OCI-M2 (cell line): Measurements from ENCODE around the gene TMEM258.

Experiments
- DNase-seq: peaks from one replicate; lab custom pipeline; 2025; ENCODE audit not compliant: unreplicated experiment; lab: John Stamatoyannopoulos, UW

Gene TMEM258

DNA sequence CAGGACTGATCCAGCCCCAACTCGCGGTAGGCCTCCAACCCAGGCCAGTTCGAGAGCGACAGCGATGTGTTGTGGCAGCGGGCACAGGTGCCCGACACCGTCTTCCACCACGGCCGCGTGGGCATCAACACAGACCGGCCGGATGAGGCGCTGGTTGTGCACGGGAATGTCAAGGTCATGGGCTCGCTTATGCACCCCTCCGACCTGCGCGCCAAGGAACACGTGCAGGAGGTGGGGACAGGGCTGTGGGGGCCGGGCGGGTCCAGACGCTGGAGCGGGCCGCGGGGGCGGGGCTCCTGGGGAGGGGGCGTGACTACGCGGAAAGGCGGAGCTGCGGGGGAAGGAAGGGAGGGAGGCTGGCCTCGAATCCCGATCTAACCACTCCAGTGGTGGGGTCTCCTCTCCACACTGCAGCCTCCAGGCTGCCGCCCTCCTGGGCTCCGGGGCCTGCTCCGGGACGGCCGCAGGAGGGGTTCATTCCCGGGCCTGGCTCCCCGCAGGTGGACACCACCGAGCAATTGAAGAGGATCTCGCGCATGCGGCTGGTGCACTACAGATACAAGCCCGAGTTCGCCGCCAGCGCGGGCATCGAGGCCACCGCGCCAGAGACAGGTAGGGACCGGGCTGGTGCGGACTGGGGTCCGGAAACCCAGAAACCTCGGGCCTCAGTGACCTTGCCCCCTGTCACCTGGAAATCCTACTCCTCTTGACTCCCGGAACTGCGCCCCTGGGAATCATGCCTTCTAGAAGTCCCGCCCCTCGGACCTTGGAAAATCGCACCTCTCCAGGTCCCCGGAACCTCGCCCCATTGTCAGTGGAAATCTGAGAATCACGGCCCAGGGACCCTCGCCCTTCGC is 14.9 kb downstream of the TMEM258 start:
- DNase-seq, result no peak

DNA sequence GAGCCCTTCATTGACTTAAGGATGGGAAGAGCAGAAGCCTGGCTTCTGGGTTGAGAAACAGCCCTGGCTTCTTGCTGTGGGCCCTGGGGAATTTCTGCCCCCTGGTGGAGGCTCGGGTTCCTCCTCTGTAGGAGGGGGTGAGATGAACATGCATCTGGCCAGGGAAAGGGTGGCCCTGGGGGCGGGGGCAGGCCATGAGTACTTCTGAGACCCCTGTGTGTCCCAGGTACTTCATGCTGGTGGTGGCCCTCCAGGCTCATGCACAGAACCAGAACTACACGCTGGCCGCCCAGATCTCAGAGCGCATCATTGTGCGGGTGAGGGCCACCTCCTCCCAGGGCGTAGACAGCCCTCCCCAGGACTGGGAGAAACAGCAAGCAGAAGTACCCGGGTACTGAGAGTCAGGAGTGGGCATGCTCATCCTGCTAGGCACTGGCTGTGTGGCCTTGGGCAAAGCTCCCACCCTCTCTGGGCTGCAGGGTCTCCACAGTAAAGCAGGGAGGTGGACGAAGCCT is 15.8 kb downstream of the TMEM258 start:
- no peak for DNase-seq

DNA sequence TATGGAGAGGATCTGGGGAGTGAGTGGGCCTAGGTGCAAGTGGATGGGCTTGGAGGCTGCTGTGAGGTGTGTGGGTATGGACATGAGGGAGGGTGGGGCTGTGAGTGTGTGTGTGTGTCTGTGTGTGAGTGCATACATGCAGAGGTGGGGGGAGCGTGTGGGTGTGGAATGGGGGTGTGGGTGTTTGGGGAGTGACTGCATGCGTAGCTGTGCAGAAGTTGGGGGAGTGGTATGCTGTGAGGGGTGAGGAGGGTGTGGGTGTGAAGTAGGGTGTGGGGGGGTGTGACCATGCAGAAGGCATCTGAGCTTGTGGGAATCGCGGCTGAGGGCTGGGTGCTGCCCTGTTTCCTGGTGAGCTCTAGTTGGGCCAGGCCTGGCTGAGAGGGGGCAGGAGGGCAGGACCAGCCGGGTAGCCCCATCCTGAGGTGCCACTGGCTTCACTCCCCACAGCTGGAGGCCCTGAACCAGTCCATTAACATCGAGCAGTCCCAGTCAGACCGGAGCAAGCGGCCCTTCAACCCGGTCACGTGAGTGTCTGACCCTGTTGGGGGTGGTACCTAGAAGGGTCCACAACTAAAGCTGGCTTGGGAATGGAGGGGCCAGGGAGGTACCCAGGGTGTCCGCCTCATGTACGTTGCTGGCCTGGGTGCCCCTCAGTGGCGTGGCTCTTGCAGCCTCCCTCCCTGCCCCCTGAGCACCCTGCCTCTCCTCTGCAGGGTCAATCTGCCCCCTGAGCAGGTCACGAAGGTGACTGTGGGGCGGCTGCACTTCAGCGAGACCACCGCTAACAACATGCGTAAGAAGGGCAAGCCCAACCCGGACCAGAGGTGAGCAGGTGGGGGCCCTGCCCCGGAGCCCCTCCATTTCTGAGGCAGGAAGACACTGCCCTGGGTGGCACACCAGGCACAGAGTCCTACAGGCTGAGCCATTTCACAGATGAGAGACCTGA is 16.5 kb downstream of the TMEM258 start:
- no peak for DNase-seq

DNA sequence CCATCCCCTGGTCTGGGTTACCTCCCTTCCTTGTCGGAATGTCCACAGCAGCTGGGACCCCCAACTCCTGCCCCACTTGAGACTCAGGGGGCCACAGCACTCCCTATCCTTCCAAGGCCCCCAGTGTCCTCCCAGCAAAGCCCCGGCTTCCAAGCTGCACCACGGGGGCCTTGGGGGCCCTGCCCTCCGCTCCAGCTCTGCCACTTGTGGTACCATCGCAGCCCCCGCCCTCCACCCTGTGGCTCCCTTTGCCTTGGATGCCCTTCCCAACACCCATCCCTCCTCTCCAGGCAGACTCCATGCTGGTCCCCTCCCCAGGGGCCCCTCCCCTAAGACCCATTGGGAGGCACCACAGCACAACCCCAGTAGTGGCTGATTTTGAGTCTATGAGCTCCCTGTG is 17.3 kb downstream of the TMEM258 start:
- no peak for DNase-seq

DNA sequence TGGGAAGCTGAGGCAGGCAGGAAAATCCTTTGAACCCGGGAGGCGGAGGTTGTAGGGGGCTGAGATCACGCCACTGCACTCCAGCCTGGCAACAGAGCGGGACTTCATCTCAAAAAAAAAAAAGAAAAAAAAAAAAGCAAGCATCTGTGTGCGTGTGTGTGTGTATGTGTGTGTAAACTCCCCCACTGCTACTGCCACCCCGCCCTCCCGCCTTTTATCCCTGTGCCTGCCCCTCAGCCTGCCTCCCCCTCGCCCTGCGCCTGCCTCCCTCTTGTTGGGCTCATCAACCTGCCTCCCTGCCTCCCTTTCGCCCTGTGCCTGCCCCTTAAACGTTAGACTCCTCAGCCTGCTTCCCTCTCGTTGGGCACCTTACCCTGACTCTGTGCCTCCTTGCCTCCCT is 18.0 kb downstream of the TMEM258 start:
- DNase-seq, result no peak

DNA sequence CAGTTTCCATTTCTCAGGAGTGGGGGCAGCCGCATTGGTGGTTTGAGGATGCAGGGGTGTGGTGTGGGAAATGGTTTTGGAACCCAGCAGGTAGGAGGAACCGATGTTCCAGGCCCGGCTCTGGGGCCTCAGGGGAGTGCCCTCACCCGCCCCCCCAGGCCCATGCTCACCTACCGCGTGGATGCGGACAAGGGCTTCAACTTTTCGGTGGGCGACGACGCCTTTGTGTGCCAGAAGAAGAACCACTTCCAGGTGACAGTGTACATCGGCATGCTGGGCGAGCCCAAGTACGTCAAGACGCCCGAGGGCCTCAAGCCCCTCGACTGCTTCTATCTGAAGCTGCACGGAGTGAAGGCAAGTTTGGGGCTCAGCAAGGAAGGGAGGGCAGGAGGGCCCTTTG is 18.6 kb downstream of the TMEM258 start:
- DNase-seq, result no peak

DNA sequence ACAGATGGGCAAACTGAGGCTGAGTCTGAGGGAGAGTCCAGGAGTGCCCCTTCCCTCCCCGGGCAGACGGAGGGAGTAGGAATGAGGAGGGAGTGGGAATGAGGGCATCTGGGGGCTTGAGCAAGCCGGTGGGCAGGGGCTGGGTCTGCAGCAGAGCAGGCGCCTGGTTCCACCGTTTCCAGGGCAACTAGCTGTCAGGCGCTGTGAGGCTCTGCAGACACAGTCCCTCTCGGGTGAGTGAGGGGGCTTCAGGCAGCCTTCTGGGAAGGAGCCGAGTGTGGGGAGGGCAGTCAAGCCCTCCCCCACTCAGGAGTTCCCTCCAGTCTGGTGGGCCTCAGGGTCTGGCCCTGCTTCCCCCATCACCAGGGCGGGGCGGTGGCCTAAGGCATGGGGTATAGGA is 19.0 kb downstream of the TMEM258 start:
- no peak for DNase-seq

DNA sequence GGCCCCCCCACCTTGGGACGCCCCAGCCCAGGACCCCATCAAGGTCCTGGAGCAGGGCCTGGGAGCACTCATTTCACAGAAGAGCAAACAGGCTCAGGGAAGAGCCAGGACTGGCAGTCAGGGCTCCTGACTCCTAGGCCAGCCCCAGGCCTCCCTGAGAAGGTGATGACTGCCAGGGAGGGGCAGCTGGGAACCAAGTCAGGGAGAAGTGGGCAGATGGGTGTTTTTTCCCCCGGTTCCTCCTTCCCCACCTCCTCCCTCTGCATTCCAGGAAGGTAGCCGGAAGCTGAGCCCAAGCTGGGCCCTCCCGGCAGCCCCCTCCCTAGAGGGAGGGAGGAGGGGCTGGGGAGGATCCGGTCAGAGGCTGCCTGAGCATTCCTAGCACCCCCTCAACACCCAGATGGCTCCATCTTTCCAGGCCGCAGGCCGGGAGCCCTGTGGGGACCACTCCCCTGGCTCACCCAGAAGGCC is 20.4 kb downstream of the TMEM258 start:
- DNase-seq, result no peak

DNA sequence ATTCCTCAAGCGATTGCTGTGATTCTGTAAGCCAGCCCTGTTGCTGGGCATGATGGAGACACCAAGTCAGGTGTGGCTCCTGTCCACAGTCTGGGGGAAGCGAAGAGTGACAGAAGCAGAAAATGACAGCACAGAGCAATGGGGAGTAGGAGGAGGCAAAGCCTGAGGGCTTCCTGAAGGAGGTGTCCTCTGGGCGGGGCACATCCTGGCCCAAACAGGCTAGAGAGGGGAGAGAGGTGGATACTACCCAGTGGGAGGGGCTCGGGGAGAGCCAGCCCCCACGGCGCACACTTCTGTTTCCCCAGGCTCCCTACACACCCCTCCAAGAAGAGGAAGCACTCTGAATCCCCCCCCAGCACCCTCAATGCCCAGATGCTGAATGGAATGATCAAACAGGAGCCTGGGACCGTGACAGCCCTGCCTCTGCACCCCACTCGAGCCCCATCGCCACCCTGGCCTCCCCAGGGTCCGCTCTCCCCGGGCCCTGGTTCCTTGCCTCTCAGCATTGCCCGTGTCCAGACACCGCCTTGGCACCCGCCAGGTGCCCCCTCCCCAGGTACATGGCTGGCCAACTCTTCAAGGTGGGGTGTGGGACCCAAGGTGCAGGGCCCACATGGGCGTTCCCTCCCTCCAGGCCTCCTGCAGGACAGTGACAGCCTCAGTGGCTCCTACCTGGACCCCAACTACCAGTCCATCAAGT is 21.1 kb downstream of the TMEM258 start:
- DNase-seq, result no peak

DNA sequence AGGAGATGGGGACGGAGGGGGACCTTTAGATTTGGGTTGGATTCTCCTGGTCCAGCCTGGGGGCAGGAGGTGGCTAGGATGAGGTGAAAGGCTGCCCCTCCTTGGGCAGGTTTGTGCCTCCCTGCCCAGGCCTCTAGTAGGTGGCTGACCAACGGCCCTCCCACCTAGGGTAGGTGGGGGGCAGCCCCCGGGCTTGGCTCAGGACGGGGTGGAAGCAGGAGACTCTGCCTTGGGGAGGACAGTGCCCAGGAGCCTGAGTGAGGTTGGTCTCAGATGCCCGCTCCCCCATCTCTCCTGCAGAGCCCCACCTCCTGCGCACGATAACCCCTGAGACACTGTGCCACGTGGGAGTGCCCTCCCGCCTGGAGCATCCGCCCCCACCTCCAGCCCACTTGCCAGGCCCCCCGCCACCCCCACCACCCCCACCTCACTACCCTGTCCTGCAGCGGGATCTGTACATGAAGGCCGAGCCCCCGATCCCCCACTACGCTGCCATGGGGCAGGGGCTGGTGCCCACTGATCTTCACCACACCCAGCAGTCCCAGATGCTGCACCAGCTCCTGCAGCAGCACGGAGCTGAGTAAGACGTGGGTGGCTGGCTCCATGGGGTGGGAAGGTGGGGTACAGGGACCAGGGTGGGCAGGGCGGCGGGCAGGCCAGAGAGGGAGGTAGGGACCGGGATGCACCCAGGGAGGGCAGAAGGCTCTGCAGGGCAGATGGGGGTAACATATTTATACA is 22.3 kb downstream of the TMEM258 start:
- no peak for DNase-seq

DNA sequence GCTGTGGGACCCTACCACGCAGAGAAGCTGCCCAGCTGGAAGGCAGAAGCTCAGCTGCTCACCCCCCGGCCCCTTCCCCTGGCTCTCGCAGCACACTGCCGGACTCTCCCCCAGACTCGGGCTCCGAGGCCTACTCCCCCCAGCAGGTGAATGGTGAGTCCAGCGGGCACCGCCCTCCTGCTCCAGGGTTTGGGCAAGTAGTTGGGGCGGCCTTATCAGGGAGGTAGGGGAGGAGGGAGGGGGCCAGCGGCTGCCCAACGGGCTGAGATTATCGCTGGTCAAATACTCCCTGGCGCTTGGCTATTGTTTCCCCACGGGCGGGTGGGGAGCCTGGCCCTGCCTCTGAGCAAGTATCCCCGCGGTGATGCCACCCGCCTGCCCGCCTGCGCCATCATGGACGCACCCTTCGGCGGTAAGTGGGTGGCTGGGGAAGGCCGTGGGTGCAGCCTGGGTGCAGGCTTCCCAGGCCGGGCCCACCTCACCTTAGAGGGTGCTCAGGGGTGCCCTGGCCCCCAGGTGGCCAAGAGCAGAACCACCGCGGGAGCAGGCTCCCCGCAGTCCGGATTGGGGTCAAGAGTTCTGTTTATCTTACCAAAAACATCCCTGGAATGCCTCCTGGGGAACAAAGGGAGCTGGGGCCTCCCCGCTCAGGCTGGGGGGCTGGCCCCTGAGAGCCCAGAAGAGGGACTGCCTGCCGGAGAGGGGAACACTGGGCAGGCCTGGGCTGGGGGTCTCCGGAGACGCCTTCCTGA is 23.1 kb downstream of the TMEM258 start:
- DNase-seq, result no peak

DNA sequence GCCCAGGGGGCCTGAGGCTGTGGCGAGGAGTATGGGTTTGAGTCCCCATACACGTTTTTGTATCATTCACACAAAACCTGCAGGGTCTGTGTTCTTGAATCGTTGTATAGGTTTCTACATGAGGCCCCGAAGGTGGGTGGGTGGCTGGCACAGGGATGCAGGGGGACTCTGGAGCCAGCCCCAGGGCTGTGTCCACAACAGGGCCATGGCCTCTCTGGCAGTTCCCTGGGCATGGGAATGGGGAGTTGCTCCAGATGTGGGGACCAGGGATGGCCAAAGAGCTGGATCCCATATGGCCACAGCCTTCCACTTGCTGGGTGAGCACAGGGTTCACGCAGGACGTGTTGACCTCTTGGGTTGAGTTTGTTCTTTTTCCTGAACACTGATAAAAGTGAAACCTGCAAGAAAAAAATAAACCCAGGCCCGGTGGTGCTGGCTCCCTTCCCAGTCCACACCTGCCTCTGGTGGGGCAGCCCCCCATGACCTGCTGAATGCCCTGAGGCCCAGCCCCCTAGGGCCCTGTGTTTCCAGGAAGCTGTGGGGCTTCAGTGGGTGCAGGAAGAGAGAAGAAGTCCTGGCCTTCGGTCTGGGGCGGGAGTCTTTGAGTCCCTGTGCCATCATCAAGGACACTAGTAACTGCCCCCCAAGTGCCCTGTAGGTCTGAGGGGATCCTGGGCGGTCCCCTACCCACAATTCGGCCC is 23.9 kb downstream of the TMEM258 start:
- DNase-seq, result no peak

DNA sequence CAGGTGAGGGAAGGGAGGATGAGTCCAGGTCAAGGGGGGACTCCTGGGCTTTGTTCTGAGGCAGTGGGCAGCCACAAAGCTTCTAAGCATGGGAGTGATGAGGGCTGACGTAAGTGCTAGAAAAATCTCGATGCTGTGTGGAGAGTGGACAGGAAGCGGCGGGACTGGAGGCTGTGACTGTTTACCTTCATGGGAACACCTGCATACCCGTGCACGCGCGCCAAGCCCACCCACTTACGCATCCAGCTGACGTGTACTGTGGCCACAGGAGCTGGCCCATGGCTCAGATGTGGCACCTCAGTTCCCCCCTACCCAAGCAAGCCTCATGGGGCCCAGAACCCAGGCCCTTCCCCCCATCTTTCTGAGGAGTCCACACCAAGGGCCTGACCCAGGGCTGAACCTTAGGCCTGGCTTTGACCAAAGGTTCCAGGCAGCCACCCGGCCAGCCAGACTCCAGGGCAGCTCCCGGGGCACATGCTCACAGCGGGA is 26.0 kb downstream of the TMEM258 start:
- DNase-seq, result no peak

DNA sequence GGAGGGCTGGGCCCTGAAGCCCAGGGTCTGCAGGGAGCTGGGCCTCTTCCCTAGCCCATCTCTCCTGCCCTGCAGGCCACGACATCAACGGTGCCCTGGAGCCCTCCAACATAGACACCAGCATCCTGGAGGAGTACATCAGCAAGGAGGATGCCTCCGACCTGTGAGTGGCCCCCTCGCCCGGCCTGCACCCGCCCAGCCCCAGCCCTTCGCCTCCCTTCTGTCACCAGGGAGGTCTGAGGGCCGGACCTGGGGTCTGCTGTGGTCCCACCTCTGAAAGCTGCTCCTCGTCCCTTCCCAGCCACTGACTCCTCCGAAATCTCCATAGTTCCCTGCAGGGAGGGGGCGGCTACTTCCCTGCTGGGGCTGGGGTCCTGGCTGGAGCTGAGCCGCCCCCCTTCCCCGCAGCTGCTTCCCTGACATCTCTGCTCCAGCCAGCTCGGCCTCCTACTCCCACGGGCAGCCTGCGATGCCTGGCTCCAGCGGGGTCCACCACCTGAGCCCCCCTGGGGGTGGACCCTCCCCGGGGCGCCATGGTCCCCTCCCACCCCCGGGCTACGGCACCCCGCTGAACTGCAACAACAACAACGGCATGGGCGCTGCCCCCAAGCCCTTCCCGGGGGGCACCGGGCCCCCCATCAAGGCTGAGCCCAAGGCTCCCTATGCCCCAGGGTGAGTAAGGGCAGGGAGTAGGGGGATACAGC is 26.7 kb downstream of the TMEM258 start:
- DNase-seq, result no peak

DNA sequence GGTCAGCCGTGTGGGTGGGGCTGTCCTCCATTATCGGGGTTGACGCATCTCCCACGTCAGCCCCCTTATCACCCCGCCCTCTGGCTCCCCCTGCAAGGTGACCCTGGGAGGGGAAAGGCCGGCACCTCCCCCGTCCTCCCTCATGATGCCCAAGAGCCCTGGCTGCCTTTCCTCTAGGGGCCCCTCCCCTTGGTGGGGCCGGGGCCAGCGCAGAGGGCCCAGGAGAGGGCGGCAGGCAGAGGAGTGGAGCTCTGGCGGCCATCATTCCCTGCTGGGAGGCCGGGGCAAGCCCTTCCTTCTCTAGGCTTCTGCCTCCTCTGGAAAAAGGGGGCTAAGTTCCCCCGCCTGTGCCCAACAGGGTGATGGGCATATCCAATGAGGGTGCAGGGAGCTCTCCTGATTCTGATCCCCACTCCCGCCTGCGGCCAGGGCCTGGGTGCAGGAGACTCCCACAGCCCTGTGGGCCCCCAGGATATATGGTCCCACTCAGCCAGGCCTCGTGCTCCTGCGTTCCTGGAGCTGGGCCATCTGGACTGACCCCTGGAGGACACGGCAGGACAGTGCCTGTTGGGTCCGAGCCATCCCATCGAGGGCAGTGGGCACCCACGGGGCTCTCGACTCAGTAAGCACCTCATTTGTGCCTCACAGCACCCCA is 27.7 kb downstream of the TMEM258 start:
- no peak for DNase-seq

DNA sequence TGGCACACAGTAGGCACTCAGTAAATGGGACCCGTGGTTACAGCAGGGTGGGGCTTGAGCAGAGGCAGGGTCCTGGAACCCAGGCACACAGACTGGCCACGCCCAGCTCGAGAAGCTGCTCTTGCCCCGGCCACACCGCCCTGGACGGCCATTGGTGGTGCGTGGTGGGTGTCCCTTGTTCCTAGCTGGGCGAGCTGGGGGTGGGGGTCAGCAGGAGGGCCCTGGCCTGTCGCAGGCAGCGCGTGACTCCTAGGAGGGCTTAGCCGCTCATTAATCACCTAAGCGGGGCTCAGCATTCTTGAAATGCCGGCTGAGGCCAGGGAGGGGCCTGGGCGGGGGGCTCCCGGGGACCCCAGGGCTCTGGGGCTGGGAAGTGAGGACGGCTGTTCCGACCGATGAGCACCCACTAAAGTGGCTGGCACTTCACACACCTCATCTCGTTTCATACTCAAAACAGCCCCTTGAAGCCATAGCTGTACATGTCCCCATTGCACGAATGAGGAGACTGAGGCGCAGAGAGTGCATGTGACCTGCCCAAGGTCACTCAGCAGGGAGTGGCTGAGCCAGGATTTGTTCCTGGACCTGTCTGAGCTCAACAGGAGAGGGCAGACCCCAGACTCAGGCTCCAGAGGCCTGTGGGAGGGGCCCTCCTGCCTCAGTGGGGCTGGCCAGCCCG is 28.3 kb downstream of the TMEM258 start:
- DNase-seq, result no peak

DNA sequence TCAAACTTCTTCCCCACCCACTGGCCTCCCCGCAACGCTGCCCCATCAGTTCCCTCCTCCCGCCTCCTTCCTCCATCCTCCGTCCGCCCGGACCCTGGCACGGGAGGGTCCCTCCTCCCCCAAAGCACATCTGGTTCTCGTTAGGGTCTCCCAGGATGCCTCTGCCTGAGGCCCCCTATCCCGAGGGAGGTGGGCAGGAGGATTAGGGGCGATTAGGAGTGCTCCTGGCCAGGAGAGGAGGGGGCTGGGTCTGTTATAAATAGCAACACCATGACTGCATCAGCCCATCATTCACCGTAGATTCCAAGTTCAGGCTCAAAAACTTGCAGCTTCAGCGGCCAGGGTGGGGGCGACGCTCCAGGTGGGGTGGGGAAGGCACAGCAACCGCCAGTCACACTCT is 29.6 kb downstream of the TMEM258 start:
- no peak for DNase-seq
